Mammary epithelial cell (primary cell): Measurements from ENCODE around the gene RBM46.

ENCODE experiments used
- EZH2 ChIP-seq: IDR thresholded peaks from 2 replicates; pipeline ENCODE4 v1.6.1; 2012; ENCODE audit warnings: low read length, inconsistent platforms, borderline replicate concordance
- TF ChIP-seq, protein P1 (sequence below), 2 donors: IDR thresholded peaks in 1 of 2; conservative IDR thresholded peaks in 1 of 2; 2 replicates each; pipeline ENCODE4 v1.5.1; 2011 to 2012; ENCODE audit warnings: inconsistent platforms in 2 of 2, low read length in 2 of 2, mild to moderate bottlenecking in 2 of 2, control low read depth in 1 of 2, low read depth in 1 of 2; ENCODE audit not compliant: insufficient read depth in 1 of 2; ENCODE audit errors: extremely low read depth in 1 of 2

GRCh38 chr4:154869301-154869700 lies 88.2 kb downstream of the RBM46 start:
- TF ChIP-seq EZH2 = no peak
- TF ChIP-seq, protein P1, sequence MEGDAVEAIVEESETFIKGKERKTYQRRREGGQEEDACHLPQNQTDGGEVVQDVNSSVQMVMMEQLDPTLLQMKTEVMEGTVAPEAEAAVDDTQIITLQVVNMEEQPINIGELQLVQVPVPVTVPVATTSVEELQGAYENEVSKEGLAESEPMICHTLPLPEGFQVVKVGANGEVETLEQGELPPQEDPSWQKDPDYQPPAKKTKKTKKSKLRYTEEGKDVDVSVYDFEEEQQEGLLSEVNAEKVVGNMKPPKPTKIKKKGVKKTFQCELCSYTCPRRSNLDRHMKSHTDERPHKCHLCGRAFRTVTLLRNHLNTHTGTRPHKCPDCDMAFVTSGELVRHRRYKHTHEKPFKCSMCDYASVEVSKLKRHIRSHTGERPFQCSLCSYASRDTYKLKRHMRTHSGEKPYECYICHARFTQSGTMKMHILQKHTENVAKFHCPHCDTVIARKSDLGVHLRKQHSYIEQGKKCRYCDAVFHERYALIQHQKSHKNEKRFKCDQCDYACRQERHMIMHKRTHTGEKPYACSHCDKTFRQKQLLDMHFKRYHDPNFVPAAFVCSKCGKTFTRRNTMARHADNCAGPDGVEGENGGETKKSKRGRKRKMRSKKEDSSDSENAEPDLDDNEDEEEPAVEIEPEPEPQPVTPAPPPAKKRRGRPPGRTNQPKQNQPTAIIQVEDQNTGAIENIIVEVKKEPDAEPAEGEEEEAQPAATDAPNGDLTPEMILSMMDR (conservative IDR thresholded peaks at IDR 0.05 in 1 of 2, IDR thresholded peaks at IDR 0.05 in 1 of 2; ENCODE audit: extremely low read depth in 1 of 2, insufficient read depth in 1 of 2, low read depth in 1 of 2, low read length in 2 of 2) = no peak
